Keratinocyte (primary cell): Measurements from ENCODE around the gene MRTFA. TPM values are rescaled to one million over a fixed set of nuclear protein-coding genes. Genes with fewer than 3 reads are reported as not detected.
A peak's percentile ranks its signal among the peaks of the same experiment; 100 is the strongest.

Source experiments
- DNase-seq: peaks from one replicate; pipeline ENCODE4 v3.0.0-alpha.2; 2011; ENCODE audit warnings: low read depth, missing footprints, low spot score
- FAIRE-seq: peaks from 2 replicates; lab custom pipeline; 2011; peaks lifted over from hg19 to GRCh38; lab: Jason Lieb, UNC
- H2AFZ ChIP-seq: 2 replicates; pipeline ENCODE4 v1.6.0; 2012; ENCODE audit warnings: low read length, control low read depth, inconsistent platforms; ENCODE audit not compliant: control insufficient read depth
- H3K27ac ChIP-seq: 2 replicates; pipeline ENCODE4 v1.5.1; 2011; ENCODE audit warnings: low read length; ENCODE audit not compliant: control insufficient read depth, insufficient read depth
- H3K27me3 ChIP-seq: 3 replicates; pipeline ENCODE4 v1.6.0; 2011; ENCODE audit warnings: low read length; ENCODE audit not compliant: control insufficient read depth, insufficient read depth; ENCODE audit errors: extremely low read depth
- H3K36me3 ChIP-seq, 2 experiments: 2 replicates in 1 of 2; 3 replicates in 1 of 2; pipeline ENCODE4 v1.5.1; 2011; ENCODE audit warnings: low read length in 2 of 2, mild to moderate bottlenecking in 1 of 2; ENCODE audit not compliant: control insufficient read depth in 2 of 2, insufficient read depth in 2 of 2; ENCODE audit errors: extremely low read depth in 1 of 2
- H3K4me1 ChIP-seq: 3 replicates; pipeline ENCODE4 v1.5.1; 2011; ENCODE audit warnings: low read length; ENCODE audit not compliant: control insufficient read depth, insufficient read depth; ENCODE audit errors: extremely low read depth
- H3K4me2 ChIP-seq: 3 replicates; pipeline ENCODE4 v1.6.0; 2011; ENCODE audit warnings: low read depth, low read length; ENCODE audit not compliant: control insufficient read depth, insufficient read depth; ENCODE audit errors: extremely low read depth
- H3K4me3 ChIP-seq, 3 experiments: fragments of 200-600 bp in 1 of 3; sonication (generic) in 1 of 3; 2 replicates in 2 of 3; 3 replicates in 1 of 3; pipeline ENCODE4 v1.5.1; 2011 to 2016; ENCODE audit warnings: low read length in 3 of 3, mild to moderate bottlenecking in 3 of 3, control low read depth in 2 of 3, inconsistent platforms in 1 of 3, low read depth in 1 of 3, mixed read lengths in 1 of 3, mixed run types in 1 of 3, moderate library complexity in 1 of 3; ENCODE audit not compliant: control insufficient read depth in 2 of 3, insufficient read depth in 2 of 3; ENCODE audit errors: extremely low read depth in 1 of 3
- H3K79me2 ChIP-seq: 2 replicates; pipeline ENCODE4 v1.6.0; 2012; ENCODE audit warnings: low read length; ENCODE audit not compliant: control insufficient read depth, insufficient read depth
- H3K9ac ChIP-seq: 3 replicates; pipeline ENCODE4 v1.6.0; 2011; ENCODE audit warnings: low read length; ENCODE audit not compliant: control insufficient read depth, insufficient read depth; ENCODE audit errors: extremely low read depth
- H3K9me1 ChIP-seq: 3 replicates; pipeline ENCODE4 v1.6.0; 2011; ENCODE audit warnings: low read length; ENCODE audit not compliant: control insufficient read depth, insufficient read depth; ENCODE audit errors: extremely low read depth
- H3K9me3 ChIP-seq: 2 replicates; pipeline ENCODE4 v1.5.1; 2012; ENCODE audit warnings: low read depth, low read length; ENCODE audit not compliant: control insufficient read depth
- H4K20me1 ChIP-seq: 3 replicates; pipeline ENCODE4 v1.6.0; 2011; ENCODE audit warnings: low read length; ENCODE audit not compliant: control insufficient read depth, insufficient read depth; ENCODE audit errors: extremely low read depth
- CTCF ChIP-seq, 3 experiments: IDR thresholded peaks in 1 of 3; conservative IDR thresholded peaks in 1 of 3; optimal IDR thresholded peaks in 1 of 3; 2 replicates in 2 of 3; 3 replicates in 1 of 3; pipeline versions ENCODE3 to v1.5.1; 2011; ENCODE audit warnings: low read length in 3 of 3, mild to moderate bottlenecking in 3 of 3, moderate library complexity in 2 of 3, control low read depth in 1 of 3, inconsistent platforms in 1 of 3; ENCODE audit not compliant: insufficient read depth in 2 of 3; ENCODE audit errors: extremely low read depth in 1 of 3
- EZH2 ChIP-seq: IDR thresholded peaks from one replicate; pipeline ENCODE4 v1.6.1; 2012; ENCODE audit warnings: inconsistent platforms, mild to moderate bottlenecking, low read length, moderate library complexity
- dilution Hi-C: fragments of 300-500 bp; cut with MboI; formaldehyde crosslinking; loops from one replicate; pipeline ENCODE4 v1.7.0; 2020; ENCODE audit warnings: low sequenced_read_pairs; ENCODE audit not compliant: extremely low pct_ligation_motif_present
- polyA plus RNA-seq, 5 experiments: library from polyadenylated mRNA; depleted of rRNA in 3 of 5; stranded (reverse) in 3 of 5; stranded (forward) in 1 of 5; unstranded in 1 of 5; fragments of >200 nt; gene quantifications; 1 replicate in 1 of 5; 2 replicates in 3 of 5; 3 replicates in 1 of 5; pipeline versions ENCODE4 v1.2.1 to v1.2.3, GENCODE V29; 2011 to 2012; ENCODE audit warnings: missing spikeins in 2 of 5, low read depth in 1 of 5, low replicate concordance in 1 of 5

Gene MRTFA
- polyA plus RNA-seq, 1 donor (not counting 4 experiments of a cell fraction or from before 2014, with no cell fraction given) = 6.5 TPM

GRCh38 chr22:40620464-40621046, 16.0 kb downstream of the MRTFA start:
- H3K79me2 ChIP-seq = peaks cover 84% of the 10 kb centered on the region
- H3K4me1 ChIP-seq = no peaks in the 10 kb centered on the region
- H4K20me1 ChIP-seq = peaks cover 13% of the 10 kb centered on the region
- no peak overlapping the region for H3K9ac ChIP-seq
- TF ChIP-seq EZH2 = no peak
- TF ChIP-seq CTCF (optimal IDR thresholded peaks at IDR 0.05 in 1 of 3, IDR thresholded peaks at IDR 0.05 in 1 of 3, conservative IDR thresholded peaks at IDR 0.05 in 1 of 3; ENCODE audit: extremely low read depth in 1 of 3, insufficient read depth in 2 of 3, low read length in 3 of 3) = no peak
- no peak overlapping the region for H3K4me2 ChIP-seq
- H3K9me3 ChIP-seq = no peaks in the 10 kb centered on the region
- H3K9me1 ChIP-seq = no peaks in the 10 kb centered on the region
- peaks cover 0 to 3% of the 10 kb centered on the region in 2 experiments for H3K36me3 ChIP-seq
- peak; percentile 84 for FAIRE-seq
- no peaks in the 10 kb centered on the region for H3K27me3 ChIP-seq
- DNase-seq = peak; percentile 73
- dilution Hi-C loops = no loop called here
- no peak overlapping the region for H3K27ac ChIP-seq
- no peak overlapping the region for H3K4me3 ChIP-seq
- no peak overlapping the region for H2AFZ ChIP-seq

- no peak overlapping the region for H2AFZ ChIP-seq
- H3K9me1 ChIP-seq = no peaks in the 10 kb centered on the region
- H3K4me3 ChIP-seq = no peak overlapping the region
- no peaks in the 10 kb centered on the region for H3K27me3 ChIP-seq
- H3K27ac ChIP-seq = no peak overlapping the region
- no peak for DNase-seq
- H3K36me3 ChIP-seq = peaks cover 0 to 2% of the 10 kb centered on the region in 2 experiments
- H3K9me3 ChIP-seq = no peaks in the 10 kb centered on the region
- H3K4me1 ChIP-seq = no peaks in the 10 kb centered on the region
- TF ChIP-seq CTCF (optimal IDR thresholded peaks at IDR 0.05 in 1 of 3, IDR thresholded peaks at IDR 0.05 in 1 of 3, conservative IDR thresholded peaks at IDR 0.05 in 1 of 3; ENCODE audit: extremely low read depth in 1 of 3, insufficient read depth in 2 of 3, low read length in 3 of 3) (no peak), EZH2 (no peak)
- no peak overlapping the region for H3K9ac ChIP-seq
- H4K20me1 ChIP-seq = peaks cover 4% of the 10 kb centered on the region
- H3K4me2 ChIP-seq = no peak overlapping the region
- H3K79me2 ChIP-seq = peaks cover 83% of the 10 kb centered on the region
- no peak for FAIRE-seq
- dilution Hi-C loops = no loop called here
Measured at GRCh38 chr22:40618400-40618799, 18.1 kb downstream of the MRTFA start.
